Lung (tissue), 12 donors: ENCODE measurements around the gene EPHB1. TPM values are rescaled to one million over a fixed set of nuclear protein-coding genes. Genes with fewer than 3 reads are reported as not detected.

Source experiments
- ATAC-seq: fragments of 200-7000 bp; cut with Tn5 transposase; one replicate; pipeline ENCODE4 v1.9.1; 2020; ENCODE audit warnings: moderate number of reproducible peaks; ENCODE audit not compliant: insufficient read depth, low FRiP score
- DNase-seq, 3 donors: peaks; one replicate each; pipeline ENCODE4 v3.0.0-alpha.2; 2013 to 2017
- H3K27ac ChIP-seq, 2 donors: one replicate each; pipeline ENCODE4 v1.5.1; 2013; ENCODE audit warnings: mild to moderate bottlenecking in 2 of 2, moderate library complexity in 2 of 2, control low read depth in 1 of 2, inconsistent platforms in 1 of 2, low read depth in 1 of 2, low read length in 1 of 2
- H3K27me3 ChIP-seq, 3 donors: one replicate each; pipeline ENCODE4 v1.5.1; 2013; ENCODE audit warnings: low read length in 2 of 3; ENCODE audit not compliant: control insufficient read depth in 3 of 3, insufficient read depth in 3 of 3
- H3K36me3 ChIP-seq, 4 donors: one replicate each; pipeline ENCODE4 v1.5.1; 2013; ENCODE audit warnings: low read length in 4 of 4, mild to moderate bottlenecking in 1 of 4, moderate library complexity in 1 of 4; ENCODE audit not compliant: control insufficient read depth in 4 of 4, insufficient read depth in 4 of 4
- H3K4me1 ChIP-seq, 5 donors: one replicate each; pipeline ENCODE4 v1.5.1; 2013; ENCODE audit warnings: low read length in 5 of 5, mild to moderate bottlenecking in 2 of 5, moderate library complexity in 1 of 5; ENCODE audit not compliant: control insufficient read depth in 5 of 5, insufficient read depth in 5 of 5
- H3K4me3 ChIP-seq: one replicate; pipeline ENCODE4 v1.5.1; 2013; ENCODE audit warnings: mild to moderate bottlenecking, control low read depth, moderate library complexity
- H3K9ac ChIP-seq, 2 donors: one replicate each; pipeline ENCODE4 v1.5.1; 2013; ENCODE audit warnings: low read length in 2 of 2, control low read depth in 1 of 2; ENCODE audit not compliant: insufficient read depth in 1 of 2
- H3K9me3 ChIP-seq, 4 donors: one replicate each; pipeline ENCODE4 v1.5.1; 2013; ENCODE audit warnings: low read length in 3 of 4, mild to moderate bottlenecking in 1 of 4, moderate library complexity in 1 of 4; ENCODE audit not compliant: control insufficient read depth in 4 of 4, insufficient read depth in 3 of 4
- CTCF ChIP-seq: IDR thresholded peaks from 2 replicates; pipeline ENCODE4 v1.5.1; 2012; ENCODE audit warnings: mild to moderate bottlenecking; ENCODE audit errors: control extremely low read depth, extremely low read depth
- WGBS, 2 donors: extraction: QIAGEN DNeasy Blood & Tissue Kit; methylation state at CpG; one replicate each; pipeline ENCODE4 v1.1.7; 2013; 5-methylcytosine and 5-hydroxymethylcytosine counted together
- polyA plus RNA-seq, 2 donors: library from polyadenylated mRNA; stranded (reverse); fragments of 200-250 nt; gene quantifications; one replicate each; pipeline ENCODE4 v1.2.1, GENCODE V29; 2013
- total RNA-seq, 2 donors: library from RNA; depleted of rRNA in 1 of 2; stranded (reverse); fragments of >200 nt in 1 of 2; gene quantifications; one replicate each; pipeline ENCODE4 v1.2.1, GENCODE V29; 2014 to 2021
- donor health status: control.
- donor health status: control.
- donor health status: Bipolar disorder and iron deficiency.
- donor health status: healthy.
- donor health status: DM: yes; HTN: yes; CAD: no.

The EPHB1 gene
- total and polyA plus RNA-seq, 4 donors, result 0.30 to 6.3 (median 2.1) TPM

DNA sequence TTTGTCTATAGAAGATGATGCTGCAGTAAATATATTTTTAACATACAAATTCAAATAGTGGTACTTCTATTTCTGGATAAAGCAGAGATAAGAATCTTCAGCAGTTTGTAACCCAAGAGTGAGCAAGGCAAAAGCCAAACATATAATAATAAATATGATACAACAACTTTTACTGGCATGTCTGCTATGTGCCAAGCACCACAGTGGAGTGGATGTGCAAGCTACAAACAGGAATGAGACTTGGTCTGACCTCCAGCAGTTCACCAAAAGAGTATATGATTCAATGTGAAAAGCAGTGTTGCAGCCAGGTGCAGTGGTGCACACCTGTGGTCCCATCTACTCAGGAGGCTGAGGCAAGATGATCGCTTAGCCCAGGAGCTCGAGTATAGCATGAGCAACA, 395.6 kb downstream of the EPHB1 start:
- H3K4me3 ChIP-seq, result no peak overlapping the region
- peaks cover 0 to 3% (median 0%) of the 10 kb centered on the region in 5 donors for H3K4me1 ChIP-seq
- H3K36me3 ChIP-seq, result no peaks in the 10 kb centered on the region
- H3K27ac ChIP-seq, result no peak overlapping the region
- ATAC-seq, result no peak
- TF ChIP-seq CTCF, result no peak
- 29 to 64% methylated on average over 2 of the region's 2 CpGs for WGBS, 2 donors
- H3K9ac ChIP-seq, result no peak overlapping the region
- H3K9me3 ChIP-seq, result no peaks in the 10 kb centered on the region
- H3K27me3 ChIP-seq, result no peaks in the 10 kb centered on the region
- DNase-seq, result no peak

DNA sequence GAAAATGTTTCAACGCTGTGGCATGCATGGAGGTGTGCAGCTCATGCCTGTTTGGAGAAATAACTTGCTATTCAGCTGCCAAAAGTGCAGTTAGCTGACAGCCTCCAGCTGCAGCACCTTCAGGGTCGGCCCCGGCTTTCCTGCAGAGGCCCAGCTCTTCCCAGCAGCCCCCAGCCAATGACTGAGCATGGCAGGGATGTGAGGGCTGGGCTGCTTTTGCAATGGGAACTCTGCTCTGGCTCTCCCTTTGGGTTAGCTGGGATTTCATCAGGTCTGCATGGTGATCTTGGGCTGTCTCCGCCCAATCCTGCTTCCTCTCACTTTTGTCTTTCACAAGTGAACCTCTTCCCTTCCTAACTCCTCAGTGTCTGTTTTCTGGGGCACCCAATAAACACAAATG, 396.6 kb downstream of the EPHB1 start:
- Histone ChIP-seq H3K9me3 (peaks cover 0 to 2% (median 0%) of the 10 kb centered on the region in 4 donors), H3K36me3 (no peaks in the 10 kb centered on the region), H3K27ac (no peak overlapping the region), H3K9ac (no peak overlapping the region), H3K4me3 (no peak overlapping the region), H3K4me1 (peaks cover 0 to 3% (median 0%) of the 10 kb centered on the region in 5 donors), H3K27me3 (no peaks in the 10 kb centered on the region)
- DNase-seq, result no peak
- WGBS, 2 donors, result 54 to 55% methylated on average over 4 of the region's 4 CpGs
- no peak for ATAC-seq
- TF ChIP-seq CTCF, result no peak

DNA sequence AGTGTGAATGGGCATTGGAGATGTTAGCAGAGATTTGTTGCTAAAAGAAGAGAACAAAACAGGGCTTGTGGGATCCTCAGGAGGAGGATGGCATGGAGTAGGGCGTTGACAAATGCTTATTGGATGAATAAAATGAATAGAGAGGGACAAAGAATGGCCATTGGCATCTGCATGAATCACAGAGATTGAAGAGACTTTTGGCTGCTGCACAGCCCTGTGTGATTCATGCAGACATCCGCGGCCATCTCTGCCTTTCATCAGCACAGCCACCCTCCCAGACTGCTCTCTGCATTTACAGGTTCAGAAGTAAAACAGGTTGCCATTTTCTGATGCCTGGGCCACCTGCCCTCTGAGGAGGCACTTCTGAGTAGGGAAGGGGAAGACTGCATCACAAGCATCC, 397.9 kb downstream of the EPHB1 start:
- Histone ChIP-seq H3K36me3 (no peaks in the 10 kb centered on the region), H3K4me1 (peaks cover 0 to 3% (median 0%) of the 10 kb centered on the region in 5 donors), H3K27me3 (no peaks in the 10 kb centered on the region), H3K4me3 (no peak overlapping the region), H3K27ac (no peak overlapping the region), H3K9me3 (peaks cover 0 to 2% (median 0%) of the 10 kb centered on the region in 4 donors), H3K9ac (no peak overlapping the region)
- no peak for TF ChIP-seq CTCF
- DNase-seq (no peak), ATAC-seq (no peak)
- 77 to 88% methylated on average over 3 of the region's 3 CpGs for WGBS, 2 donors

- Histone ChIP-seq H3K9me3 (peaks cover 0 to 4% (median 0%) of the 10 kb centered on the region in 4 donors), H3K27ac (no peak overlapping the region), H3K4me3 (no peak overlapping the region), H3K9ac (no peak overlapping the region), H3K4me1 (no peaks in the 10 kb centered on the region), H3K36me3 (no peaks in the 10 kb centered on the region), H3K27me3 (no peaks in the 10 kb centered on the region)
- no peak for ATAC-seq
- no peak for TF ChIP-seq CTCF
- peak in 2 of 3 donors; percentile 3 to 33 for DNase-seq
- WGBS, 2 donors, result 66 to 76% methylated on average over 3 of the region's 3 CpGs
Measured at GRCh38 chr3:135197246-135197645, 402.2 kb downstream of the EPHB1 start.
